ENCODE measurements around the gene SMAD9.

- TF ChIP-seq CTCF (IDR thresholded peaks at IDR 0.05; ENCODE audit: low read depth, low read length) (no peak), EZH2phosphoT487 (IDR thresholded peaks at IDR 0.05; ENCODE audit: low read depth) (no peak)
Observed at GRCh38 chr13:36950330-36950729, 30.3 kb upstream of the SMAD9 start.

All from OCI-LY3 (cell line).